Measurements from ENCODE around the gene DUSP3.
A peak's percentile ranks its signal among the peaks of the same experiment; 100 is the strongest.

Gene DUSP3

DNA sequence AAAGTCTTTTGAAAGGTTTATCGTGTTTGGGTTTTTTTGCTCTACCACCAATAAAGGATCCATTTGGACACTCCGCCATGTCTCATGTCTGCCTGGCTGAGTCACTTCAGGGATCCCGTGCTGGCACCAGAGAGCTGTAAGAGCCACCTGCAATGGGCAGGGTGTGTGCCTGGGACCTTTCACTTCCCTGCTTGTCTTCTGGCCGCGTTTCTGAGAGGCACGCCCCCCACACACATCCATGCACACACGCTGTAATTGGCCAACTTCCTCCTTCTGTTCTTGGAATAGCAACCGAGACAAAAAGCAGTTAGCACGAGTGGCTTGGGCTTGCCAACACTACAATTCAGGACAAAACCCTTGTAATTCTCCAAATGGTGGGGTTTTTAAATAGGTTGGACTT, 10.4 kb downstream of the DUSP3 start:
- no peak for ATAC-seq
- no peak for DNase-seq

GRCh38 chr17:43767713-43768059, 11.1 kb downstream of the DUSP3 start:
- DNase-seq (no peak), ATAC-seq (no peak)

- no peak for ATAC-seq
- no peak for DNase-seq
These were observed 11.6 kb downstream of the DUSP3 start for GRCh38 chr17:43767053-43767712.

DNA sequence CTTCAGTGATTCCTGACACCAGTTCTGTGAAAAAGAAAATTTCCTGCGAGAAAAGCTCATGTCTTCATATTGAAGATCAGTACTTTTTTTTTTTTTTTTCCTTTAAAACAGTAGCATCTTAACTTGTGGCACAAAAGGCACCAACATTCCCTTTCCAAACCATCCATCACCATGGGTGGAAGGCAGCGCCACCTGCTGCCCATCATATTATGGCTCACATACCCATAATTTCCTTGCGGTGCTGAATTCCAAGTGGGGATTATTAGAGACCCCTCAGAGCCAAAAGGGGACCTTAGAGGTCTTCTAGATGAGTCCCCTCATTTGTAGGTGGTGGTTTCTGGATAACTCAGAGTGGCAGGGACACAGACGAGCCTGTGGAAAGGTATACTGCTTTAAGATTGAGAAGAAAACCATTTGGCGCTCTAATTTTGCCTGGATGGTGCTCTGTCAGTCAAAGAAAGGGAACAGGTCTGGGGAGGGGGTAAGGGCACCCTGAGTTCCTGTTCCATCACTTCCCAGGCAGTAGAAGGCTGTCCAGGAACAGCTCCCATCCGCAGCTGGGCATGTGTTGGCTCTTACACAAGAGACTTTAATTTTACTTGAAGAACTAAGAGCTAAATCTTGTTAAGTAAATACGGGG, 12.2 kb downstream of the DUSP3 start:
- DNase-seq (peak; percentile 71), ATAC-seq (no peak)

DNA sequence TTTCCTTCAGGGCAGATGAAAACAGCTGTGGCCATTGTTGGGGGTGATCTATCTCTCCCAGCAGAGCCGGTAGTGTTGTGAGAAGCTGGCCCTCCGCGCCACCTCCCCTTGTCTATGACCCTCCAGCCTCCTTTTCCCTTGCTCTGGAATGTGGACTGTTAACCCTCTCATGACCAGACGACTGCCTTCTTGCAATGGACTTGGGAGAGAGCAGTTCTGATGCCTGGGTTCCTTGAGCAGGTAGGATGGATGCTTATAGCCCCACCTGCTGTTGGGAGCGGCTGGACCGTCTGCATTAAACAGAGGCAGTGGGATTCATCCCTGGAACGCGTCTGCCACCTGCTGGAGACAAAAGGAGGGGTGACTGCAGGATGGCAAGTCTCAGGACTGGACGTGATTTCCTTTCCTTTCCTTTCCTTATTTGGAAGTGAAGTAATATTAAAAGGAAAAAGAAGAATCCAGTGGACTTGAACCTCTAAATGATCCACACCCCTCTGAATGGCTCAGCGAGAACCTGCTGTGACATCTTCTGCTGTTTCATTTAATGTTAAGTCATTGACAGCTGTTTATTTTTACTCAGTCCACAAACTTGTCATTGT, 18.4 kb downstream of the DUSP3 start:
- peak; percentile 94 for DNase-seq
- ATAC-seq = peak; percentile 89

GRCh38 chr17:43759836-43760235, 18.9 kb downstream of the DUSP3 start:
- no peak for ATAC-seq
- no peak for DNase-seq

DNA sequence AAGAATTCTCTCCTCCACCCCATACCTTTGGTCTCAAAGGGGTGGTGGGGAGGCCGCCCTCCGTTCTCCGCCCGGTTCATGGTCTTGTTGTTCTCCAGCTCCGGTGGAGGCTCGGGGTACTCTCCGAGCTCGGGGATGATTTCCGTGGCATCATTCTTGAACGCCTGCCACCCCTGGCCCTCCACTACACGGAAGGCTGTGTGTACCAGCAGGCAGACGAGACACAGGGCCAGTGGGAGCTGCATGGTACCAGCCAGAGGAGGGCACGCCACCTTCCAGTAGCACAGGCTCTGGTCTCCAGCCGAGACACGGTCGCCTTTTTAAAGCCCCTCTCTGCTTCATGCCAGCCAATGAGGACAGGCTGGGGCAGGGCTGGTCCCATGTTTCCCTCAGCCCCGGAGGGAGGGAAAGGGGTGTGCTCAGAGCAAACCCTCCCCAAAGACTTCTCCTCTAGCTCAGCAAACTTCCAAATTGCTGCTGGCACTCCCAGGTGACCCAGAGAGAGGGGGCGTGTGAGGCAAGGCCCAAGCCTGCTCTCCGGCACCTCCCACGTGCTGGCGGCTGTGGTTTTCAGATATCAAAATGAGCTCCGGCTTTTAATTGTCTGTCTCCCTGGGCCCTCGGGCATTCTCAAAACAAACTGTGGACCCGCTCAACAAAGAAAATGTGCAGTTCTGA, 20.1 kb downstream of the DUSP3 start, which contains the start of gene SOST:
TSS of gene SOST (minus strand) at position 295 of the 678 bp plus-strand sequence. CDS start at position 245, 50 bp downstream.
- ATAC-seq (no peak), DNase-seq (no peak)

DNA sequence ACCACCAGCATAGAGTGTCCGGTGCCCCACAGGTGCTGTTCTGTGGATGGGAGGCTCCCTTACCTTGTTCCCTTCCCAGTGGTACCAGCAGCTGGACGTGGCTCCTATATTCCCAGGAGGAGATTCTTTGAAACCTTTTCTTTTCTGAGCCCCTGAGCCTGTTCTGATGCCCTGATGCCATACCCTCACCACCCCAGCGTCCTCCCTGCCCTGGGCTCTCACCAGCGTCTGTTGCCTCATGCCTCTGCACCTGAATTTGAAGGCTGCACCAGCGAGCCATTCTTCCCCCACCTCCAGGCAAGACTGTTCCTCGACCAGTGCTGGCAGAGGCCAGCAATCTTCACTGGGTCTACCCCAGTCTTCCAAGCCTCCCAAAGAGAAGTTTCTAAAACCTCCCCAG, 20.7 kb downstream of the DUSP3 start:
- no peak for ATAC-seq
- no peak for DNase-seq

- ATAC-seq (no peak), DNase-seq (no peak)
These were observed 21.6 kb downstream of the DUSP3 start for GRCh38 chr17:43757171-43757660.

DNA sequence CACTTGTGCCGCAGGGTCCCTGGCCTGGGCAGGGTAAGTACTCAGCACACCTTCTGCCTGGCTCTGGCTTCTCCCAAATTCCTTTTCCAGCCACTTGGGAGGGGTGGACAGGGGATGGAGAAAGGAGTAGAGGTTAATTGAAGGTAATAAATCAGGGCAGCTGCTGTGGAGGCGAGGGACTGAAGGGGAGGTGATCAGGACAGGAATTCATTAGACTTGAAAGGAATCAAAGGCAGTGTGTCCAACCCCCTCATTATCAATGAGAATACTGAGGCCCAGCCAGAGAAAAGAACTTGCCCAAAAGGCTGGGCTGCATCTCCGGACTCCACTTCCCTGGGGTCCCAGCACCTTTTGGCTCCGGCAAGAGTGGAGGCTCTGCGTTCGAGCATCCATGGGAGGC, 22.6 kb downstream of the DUSP3 start:
- DNase-seq = no peak

GRCh38 chr17:43755389-43755875, 23.3 kb downstream of the DUSP3 start:
- ATAC-seq = peak; percentile 14
- peak; percentile 21 for DNase-seq

More for the DNA sequence above, 22.6 kb downstream of the DUSP3 start:
- ATAC-seq = no peak

- ATAC-seq (no peak), DNase-seq (no peak)
These were observed 23.8 kb downstream of the DUSP3 start for GRCh38 chr17:43754947-43755346.

GRCh38 chr17:43753493-43754129, 25.2 kb downstream of the DUSP3 start:
- DNase-seq = no peak
- ATAC-seq = peak; percentile 34

GRCh38 chr17:43750153-43750552, 28.6 kb downstream of the DUSP3 start:
- DNase-seq (no peak), ATAC-seq (no peak)

DNA sequence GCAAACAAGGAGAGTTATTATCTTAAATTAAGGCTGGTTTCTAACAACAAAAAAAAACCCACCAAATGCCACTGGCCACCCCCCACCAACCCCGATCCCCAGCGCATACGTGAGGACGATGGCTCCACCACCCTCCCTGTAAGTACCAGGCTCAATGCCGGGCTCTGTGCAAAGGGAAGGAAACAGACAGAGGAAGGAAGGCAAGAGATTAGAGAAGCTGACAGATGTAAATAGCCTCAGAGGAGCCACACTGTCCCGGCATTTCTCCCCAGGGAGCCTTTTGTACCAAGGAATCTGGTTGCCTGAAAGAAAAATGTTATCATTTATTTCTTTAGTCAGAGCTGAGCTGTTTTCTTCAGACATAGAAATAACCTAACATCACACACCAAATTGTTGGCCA, 33.2 kb downstream of the DUSP3 start:
- ATAC-seq (no peak), DNase-seq (no peak)

DNA sequence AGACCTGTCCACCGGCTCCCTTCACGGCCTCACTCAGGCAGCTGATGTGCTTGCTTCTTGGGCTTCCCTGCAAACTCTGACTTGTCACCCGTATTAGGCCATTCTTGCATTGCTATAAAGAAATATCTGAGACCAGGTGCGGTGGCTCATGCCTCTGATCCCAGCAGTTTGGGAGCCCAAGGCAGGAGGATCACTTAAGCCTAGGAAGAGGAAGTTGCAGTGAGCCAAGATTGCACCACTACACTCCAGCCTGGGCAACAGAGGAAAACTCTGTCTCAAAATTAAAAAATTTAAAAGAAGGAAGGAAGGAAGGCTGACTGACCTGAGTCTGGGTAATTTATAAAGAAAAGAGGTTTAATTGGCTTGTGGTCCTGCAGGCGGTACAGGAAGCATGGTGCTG, 37.1 kb downstream of the DUSP3 start:
- ATAC-seq (no peak), DNase-seq (no peak)

GRCh38 chr17:43740541-43740940, 38.2 kb downstream of the DUSP3 start:
- ATAC-seq = no peak
- DNase-seq = no peak

DNA sequence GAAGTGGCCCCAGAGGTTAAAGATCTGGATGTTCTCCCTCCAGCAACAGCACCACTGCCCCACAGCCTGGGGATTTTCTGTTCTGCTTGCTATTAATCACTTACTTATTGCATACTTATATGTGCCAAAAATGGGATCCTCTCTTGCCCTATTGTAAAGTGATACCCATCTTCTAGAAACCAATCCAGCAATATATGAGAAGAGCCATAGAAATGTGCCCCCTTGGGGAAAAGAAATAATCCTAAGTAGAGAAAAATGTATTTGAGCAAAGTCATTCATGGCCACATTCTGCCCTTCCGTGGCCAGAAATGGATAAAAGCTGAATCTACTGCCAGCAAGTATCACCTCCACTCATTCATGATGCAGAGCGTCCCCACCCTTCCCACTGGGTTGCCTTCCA, 41.1 kb downstream of the DUSP3 start:
- ATAC-seq (no peak), DNase-seq (no peak)

DNA sequence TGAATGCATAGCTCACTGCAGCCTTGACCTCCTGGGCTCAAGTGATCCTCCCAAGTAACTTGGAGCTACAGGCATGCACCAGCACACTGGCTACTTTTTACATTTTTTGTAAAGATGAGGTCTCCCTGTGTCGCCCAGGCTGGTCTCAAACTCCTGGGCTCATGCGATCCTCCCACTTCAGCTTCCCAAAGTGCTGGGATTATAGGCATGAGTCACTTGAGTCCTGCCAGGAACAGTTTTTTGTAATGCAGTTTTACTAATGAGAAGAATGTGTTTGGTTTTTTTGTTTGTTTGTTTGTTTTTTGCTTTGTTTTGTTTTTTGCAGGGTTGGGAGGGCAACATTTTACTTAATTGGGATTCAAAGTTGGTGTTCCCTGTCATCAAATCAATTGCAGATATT, 42.4 kb downstream of the DUSP3 start:
- DNase-seq (no peak), ATAC-seq (no peak)

DNA sequence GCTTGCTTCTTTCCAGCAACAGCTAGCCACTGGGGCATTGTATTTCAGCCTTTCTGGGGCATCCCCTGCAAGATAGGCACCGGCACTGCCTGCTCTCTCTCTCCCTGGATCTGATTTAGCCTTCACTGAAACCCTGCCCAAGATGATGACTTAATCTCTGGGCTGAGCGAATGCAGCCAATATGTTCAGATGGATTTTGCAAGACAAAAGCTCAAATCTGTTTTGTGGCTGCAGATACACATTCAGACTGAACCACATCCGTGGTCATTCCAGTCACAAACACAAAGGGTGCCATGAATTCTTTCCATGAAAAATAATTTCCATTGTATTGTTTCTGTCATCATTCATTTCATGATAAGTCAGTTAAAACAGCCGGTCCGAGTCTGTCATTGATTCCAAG, 44.4 kb downstream of the DUSP3 start:
- no peak for DNase-seq

GRCh38 chr17:43733956-43734355, 44.8 kb downstream of the DUSP3 start:
- no peak for ATAC-seq
- DNase-seq = no peak

More for the DNA sequence above, 44.4 kb downstream of the DUSP3 start:
- ATAC-seq = no peak

DNA sequence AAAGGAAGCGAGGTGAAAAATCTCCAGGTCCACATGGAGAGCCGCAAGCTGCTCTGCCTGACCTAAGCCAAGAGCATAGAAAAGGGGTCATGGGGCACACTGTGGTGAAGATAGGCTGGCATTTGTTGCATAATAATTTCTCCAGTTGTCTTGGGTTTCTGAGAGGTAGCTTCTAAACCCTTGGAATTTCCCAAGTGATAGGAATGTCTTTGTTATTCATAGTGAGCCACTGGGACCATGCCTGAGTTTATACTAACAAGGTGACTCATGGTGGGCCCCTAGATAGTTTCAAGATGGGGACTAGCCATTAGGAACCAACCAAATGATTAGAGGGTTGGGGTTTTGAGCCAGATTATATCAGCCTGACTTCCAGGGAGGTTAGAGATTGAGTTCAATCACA, 45.8 kb downstream of the DUSP3 start:
- no peak for DNase-seq
- ATAC-seq = no peak
